HG03442 (cell line): Measurements from ENCODE around the gene PIMREG.

ENCODE experiments used
- ATAC-seq: cut with Tn5 transposase; IDR thresholded peaks from one replicate; pipeline ENCODE4 v1.9.1; 2021; ENCODE audit warnings: mild to moderate bottlenecking, moderate library complexity; ENCODE audit not compliant: unreplicated experiment

The PIMREG gene

DNA sequence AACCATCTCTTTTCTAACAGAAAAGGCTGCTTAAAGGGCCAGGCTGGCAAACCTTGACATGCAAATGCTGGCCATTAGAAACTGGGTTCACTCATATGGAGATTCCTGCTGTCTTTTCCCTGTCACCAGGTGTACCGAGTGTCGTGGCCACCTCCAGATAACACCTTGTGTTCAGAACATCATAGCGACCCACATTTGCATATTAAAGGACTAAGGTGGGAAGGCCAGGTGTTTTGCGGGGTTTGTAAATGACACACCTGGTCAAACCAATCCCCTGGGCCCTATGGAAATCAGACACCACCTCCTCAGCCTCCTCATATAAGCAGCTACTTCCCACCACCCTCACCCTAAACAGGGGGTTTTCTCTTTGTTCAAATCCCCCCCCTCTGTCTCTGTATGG is 6.8 kb upstream of the PIMREG start:
- no peak for ATAC-seq

DNA sequence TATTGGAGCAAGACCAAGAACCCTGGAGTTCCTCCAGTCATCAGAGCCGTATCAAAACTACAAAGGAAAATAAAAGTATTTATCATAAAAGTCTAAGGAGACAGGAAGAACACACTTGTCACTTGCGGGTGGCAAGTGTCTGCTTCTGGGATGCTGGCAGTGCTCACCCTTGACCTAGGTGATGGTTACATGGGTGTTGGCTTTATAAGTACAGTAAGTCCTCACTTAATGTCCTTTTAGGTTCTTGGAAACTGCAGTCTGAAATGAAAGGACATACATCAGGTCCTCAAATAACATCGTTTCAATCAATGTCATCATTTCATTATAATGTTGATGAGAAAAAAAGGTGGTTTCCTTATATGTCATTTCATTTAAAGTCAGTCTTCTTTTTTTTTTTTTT is 6.3 kb upstream of the PIMREG start:
- no peak for ATAC-seq

DNA sequence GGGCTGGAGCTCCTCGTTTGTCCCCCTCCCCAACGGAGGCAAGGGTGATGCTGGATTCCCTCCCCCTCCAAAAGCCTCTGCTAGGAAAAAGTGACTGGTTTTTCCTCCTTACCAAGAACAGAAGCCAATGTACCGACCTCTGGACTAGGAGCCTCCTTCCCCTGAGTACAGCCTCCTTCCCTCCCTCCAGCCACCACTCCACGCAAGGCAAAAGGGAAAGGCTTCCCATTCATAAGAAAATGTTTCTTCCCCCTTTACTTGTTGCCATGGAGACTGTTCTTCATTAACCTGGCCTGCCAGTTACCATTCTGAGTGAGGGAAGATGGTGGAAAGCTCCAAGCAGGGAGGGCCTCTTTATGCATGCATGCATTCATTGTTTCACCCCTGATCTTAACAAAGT is 4.3 kb upstream of the PIMREG start:
- no peak for ATAC-seq

DNA sequence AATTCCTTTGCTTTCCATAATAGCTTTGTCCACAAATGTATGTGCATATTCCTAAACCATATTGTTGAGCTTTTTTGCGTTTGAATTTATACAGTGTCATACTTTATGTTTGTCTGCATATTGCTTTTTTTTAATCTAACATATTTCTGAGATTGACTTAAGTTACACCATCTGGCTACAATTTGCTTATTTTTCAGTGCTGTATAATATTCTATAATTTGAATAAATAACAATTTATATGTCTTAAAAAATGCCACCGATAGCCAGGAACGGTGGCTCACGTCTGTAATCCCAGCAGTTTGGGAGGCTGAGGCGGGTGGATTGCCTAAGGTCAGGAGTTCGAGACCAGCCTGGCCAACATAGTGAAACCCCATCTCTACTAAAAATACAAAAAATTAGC is 1.5 kb upstream of the PIMREG start:
- ATAC-seq = no peak

GRCh38 chr17:6444571-6445335 is 498 bp downstream of the PIMREG start:
- ATAC-seq = no peak

GRCh38 chr17:6446516-6447100 is 2.4 kb downstream of the PIMREG start:
- no peak for ATAC-seq

DNA sequence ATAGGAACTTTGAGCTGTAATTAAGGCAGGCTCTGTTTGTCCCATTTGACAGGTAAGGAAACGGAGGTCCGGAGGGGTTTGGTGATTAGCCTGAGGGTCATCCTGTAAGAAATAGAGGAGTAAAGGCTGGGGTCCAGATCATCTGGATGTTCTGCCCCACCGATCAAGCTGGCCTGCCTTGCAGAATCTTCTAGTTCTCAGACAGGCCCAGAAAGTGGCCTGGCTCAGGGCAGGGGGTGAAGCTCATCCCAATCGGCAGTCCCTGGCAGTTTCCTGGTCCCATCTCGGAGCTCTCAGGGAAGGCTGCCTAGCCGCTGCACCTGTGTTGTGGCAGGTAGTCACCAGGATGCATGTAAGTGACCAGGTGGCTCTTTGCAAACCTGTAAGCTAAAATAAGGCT is 4.2 kb downstream of the PIMREG start:
- ATAC-seq = no peak

- no peak for ATAC-seq
Measured at GRCh38 chr17:6449307-6449706, 5.1 kb downstream of the PIMREG start.

- ATAC-seq = no peak
Measured at GRCh38 chr17:6450926-6451832, 6.9 kb downstream of the PIMREG start.

DNA sequence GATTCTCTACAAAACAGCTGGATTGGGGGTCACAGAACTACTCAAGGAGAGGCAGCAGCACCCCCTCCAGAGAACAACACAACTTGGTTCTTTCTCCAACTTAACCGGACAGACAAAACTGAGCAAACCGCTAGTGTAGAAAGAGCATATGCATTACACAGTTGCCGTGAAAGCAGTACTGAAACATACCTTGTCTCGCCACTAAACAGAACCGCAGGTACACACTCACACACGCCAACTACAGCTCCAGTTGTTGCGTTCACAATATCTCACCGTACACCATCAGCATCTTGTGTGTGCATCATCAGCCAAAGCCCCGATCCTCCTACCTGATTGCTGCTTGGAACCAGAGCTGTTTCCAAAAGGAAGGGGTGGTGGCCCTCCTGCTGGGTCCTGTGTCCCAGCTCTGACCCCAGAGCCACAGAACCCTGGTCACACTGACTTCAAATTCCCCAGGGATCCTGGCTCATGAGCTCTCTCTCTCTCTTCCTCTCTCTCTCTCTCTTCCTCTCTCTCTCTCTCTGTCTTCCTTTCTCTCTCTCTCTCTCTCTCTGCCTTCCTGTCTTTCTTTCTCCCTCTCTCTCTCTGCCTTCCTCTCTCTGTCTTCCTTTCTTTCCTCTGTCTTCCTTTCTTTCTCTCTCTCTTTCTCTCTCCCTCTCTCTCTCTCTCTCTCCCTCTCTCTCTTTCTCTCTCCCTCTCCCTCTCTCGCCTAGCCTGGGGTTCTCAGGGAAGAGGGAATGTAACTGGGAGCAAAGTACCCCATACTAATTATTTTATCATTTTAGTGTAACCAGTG is 8.4 kb downstream of the PIMREG start:
- ATAC-seq = no peak

DNA sequence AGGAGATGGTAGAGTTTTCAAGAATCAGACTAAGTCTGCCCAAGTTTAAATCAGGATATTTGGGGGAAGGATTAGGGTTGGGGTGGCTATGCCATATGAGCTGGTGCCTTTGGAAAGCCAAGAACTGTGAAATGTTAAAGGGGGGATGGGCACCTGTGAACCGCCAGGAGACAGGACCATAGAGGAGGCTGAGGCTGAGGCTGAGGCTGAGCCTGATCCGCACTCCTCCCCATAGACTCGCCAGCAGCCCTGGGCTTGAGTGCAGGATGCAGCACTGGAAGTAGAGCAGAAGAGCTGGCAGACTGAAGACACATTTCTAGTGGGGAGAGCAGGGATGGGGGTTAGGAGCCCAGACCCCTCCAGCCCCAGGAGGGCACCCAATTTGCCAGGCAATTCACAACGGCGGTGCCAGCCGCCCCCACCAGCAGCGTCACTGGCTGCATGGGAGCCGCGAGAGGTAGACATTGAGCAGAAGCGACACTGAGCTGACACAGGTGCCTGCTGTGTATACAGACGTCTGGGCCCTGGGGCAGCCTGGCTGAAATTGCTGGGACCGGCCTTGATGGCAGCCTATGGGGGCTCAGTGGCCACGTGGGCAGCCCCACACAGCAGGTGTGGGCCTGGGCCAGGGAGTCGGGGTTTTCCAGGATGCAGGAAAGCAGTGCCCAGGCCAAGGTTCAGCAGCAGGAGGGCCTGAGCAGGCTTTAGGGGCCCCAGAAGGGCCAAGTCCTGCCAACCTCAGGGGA is 9.2 kb downstream of the PIMREG start:
- ATAC-seq = no peak

GRCh38 chr17:6454495-6455320 is 10.5 kb downstream of the PIMREG start:
- no peak for ATAC-seq

GRCh38 chr17:6455321-6455705 is 11.1 kb downstream of the PIMREG start:
- no peak for ATAC-seq

GRCh38 chr17:6456321-6456720 is 12.1 kb downstream of the PIMREG start:
- no peak for ATAC-seq

DNA sequence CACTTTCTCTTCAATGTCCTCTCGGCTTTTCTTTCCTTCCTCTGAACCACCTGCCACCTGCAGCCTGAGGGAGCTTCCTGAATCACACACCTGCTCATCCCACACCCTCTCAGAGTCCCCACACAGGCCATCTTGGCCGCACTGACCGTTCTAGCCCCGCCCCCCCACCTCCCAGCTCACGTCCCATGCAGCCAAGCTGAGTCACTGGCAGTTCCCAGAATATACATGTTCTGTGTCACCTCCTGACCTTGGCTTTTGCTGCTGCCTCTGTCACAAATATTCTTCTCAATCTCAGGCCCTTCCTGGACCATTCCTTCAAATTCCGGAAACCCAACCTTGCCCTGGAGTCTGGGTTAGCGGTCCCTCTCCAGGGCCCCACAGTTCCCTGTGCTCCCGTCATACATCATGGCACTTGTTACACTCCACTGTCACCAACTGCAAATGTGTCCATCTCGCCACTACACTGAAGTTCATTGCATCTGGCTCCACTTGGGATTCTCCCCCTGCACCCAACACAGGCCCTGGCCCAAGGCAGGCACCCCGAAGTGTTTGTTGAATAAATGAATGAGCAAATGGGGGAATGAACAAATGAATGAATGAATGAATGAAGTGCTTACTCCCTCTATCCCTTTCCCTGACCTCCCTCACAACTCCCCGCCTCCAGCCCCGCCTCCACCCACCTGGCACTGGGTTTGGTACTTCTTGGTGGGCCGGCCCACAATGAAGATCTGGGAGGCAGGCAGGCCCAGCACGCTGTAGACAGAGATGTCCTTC is 12.8 kb downstream of the PIMREG start:
- no peak for ATAC-seq

DNA sequence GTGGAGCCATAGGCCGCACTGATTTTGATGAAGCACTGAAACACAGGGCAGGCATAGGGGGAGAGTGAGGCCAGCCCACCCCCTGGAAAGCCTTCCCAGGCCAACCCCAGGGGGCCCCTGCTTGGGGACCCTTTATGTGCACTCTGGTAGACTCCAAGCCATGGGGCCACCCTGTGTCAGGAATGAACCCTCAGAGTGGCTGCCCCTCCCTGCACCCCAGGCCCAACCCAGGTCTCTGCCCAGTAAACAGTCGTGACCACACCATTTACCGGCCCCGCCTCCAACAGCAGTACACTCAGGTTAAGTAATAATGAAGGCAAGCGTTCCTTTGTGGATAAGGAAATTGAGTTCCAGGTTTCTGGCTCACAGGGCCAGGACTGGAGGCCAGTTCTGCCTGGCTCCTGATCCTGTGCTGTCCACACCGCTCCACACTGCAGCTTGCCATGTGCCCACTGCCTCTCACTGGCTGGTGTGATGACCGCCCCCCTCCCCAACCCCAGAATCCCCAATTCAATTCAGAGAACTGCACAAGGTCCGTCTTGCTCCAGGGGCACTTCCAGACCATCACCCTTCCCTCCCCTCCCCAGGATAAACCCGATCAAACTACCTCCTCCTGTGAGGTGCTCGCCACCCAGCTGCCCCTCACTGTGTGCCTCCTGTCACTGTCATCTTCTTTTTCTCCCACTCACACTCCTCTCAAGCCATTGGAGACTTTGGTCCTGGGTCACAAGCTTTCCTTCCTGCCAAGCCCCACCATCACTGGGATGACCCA is 13.6 kb downstream of the PIMREG start:
- no peak for ATAC-seq

DNA sequence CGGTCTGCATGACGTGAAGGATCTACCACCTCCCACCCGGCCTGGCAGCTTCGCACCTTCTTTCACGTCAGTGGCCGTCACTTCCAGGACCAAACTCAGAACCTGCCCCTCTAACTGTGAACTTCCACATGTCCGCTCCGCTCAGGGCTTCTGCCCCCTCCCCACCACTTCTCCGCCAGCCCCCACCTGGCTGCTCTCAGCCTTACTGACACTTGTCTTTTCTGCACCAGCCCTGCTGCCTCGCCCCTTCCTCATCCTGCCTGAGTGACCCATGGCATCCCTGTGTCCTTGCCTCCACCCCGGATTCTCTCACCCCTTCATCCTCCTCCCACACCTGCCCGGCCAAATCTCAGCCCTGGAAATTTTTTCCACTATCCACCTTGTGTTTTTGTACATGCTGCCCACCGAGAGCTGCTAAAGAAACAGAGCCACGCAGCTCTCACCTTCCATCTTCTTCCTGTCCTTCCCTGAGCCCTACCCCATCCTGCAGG is 14.2 kb downstream of the PIMREG start:
- ATAC-seq = no peak
